Measurements from ENCODE around the gene MCF2L2.

DNA sequence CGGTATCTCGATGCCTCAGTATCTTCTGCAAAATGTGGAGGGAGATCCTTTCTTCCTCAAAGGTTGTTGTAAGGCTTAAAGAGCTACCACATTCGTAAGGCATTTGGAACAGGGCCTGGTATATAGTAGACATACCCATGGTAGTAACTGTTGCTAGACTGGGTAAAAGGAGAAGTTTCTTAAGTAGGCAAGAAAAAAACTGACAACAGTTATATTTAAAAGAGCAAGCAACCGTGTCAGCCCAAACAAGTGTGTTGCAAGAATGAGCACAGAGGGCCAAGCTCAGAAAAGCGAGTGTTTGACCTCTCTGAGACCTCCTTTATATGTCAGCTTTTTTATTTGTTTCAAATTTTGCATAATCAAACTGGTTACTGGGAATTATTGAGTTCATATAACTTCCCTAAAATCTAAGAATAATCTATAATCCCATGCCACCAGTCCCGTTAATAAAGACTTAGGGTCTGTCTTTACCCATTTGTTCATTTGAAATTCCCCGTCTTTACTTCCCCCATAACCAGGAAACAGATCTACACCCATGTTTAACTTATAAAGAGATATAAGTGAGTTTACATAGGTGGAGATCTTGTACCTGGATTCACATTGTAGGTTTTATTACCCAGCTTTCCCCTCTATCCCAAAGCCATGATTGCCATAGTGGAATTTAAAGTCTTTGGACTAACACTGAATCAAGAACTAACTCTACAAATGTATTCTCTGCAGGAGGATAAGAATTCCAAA, 168.1 kb downstream of the MCF2L2 start:
- TF ChIP-seq SP1 (IDR thresholded peaks at IDR 0.05) (no peak), ZNF384 (IDR thresholded peaks at IDR 0.05) (no peak), L3MBTL2 (conservative IDR thresholded peaks at IDR 0.05) (no peak), FOXM1 (IDR thresholded peaks at IDR 0.05; ENCODE audit: borderline replicate concordance) (no peak), FOXK2 (IDR thresholded peaks at IDR 0.05) (no peak), FOXA1 (IDR thresholded peaks at IDR 0.05) (no peak), TARDBP (IDR thresholded peaks at IDR 0.05) (no peak), ELF4 (IDR thresholded peaks at IDR 0.05) (no peak), HDGF (IDR thresholded peaks at IDR 0.05; ENCODE audit: borderline replicate concordance) (no peak), CTBP1 (IDR thresholded peaks at IDR 0.05; ENCODE audit: borderline replicate concordance) (no peak), NFRKB (IDR thresholded peaks at IDR 0.05) (no peak), BHLHE40 (IDR thresholded peaks at IDR 0.05; ENCODE audit: borderline replicate concordance) (no peak)
- TF ChIP-seq, protein P1, sequence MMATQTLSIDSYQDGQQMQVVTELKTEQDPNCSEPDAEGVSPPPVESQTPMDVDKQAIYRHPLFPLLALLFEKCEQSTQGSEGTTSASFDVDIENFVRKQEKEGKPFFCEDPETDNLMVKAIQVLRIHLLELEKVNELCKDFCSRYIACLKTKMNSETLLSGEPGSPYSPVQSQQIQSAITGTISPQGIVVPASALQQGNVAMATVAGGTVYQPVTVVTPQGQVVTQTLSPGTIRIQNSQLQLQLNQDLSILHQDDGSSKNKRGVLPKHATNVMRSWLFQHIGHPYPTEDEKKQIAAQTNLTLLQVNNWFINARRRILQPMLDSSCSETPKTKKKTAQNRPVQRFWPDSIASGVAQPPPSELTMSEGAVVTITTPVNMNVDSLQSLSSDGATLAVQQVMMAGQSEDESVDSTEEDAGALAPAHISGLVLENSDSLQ (IDR thresholded peaks at IDR 0.05): no peak

Data from HEK293T (cell line).